Lower leg skin (tissue), 3 donors: ENCODE results near the gene AP1S1.
"Not testable (repeated sequence)": the region's sequence is repeated elsewhere in the genome, so short reads cannot be mapped to it uniquely, and the experiment has no call there.

Source experiments
- CTCF ChIP-seq, 3 donors: fragments of 450-650 bp; IDR thresholded peaks; one replicate each; pipeline ENCODE4 v1.5.1; 2016; ENCODE audit warnings: antibody characterized with exemption in 3 of 3, mild to moderate bottlenecking in 3 of 3, moderate library complexity in 2 of 3
- POLR2A ChIP-seq, 2 donors: fragments of 450-650 bp; IDR thresholded peaks; one replicate each; pipeline ENCODE4 v1.6.1; 2016 to 2017; ENCODE audit warnings: antibody characterized with exemption in 2 of 2, mild to moderate bottlenecking in 1 of 2, moderate library complexity in 1 of 2

GRCh38 chr7:101199522-101199921, 45.2 kb downstream of the AP1S1 start:
- TF ChIP-seq CTCF, POLR2A (IDR thresholded peaks at IDR 0.05): not testable (repeated sequence)
